ENCODE results near the gene OSBP2.

- no peak for TF ChIP-seq CTCF (optimal IDR thresholded peaks at IDR 0.05 in 1 of 3, IDR thresholded peaks at IDR 0.05 in 1 of 3, conservative IDR thresholded peaks at IDR 0.05 in 1 of 3; ENCODE audit: extremely low read depth in 1 of 3, insufficient read depth in 2 of 3, low read length in 3 of 3)
- no peak for TF ChIP-seq EZH2 (IDR thresholded peaks at IDR 0.05; ENCODE audit: low read length)
These were observed 26.3 kb upstream of the OSBP2 start for GRCh38 chr22:30668386-30668710.

Measured in keratinocyte (primary cell).